ENCODE measurements around the gene CAPN9. TPM values are rescaled to one million over a fixed set of nuclear protein-coding genes. Genes with fewer than 3 reads are reported as not detected.
"Not testable (repeated sequence)": the region's sequence is repeated elsewhere in the genome, so short reads cannot be mapped to it uniquely, and the experiment has no call there.

Gene CAPN9
- total and polyA plus RNA-seq, 4 donors, result not detected

GRCh38 chr1:230842801-230843200 lies 95.6 kb downstream of the CAPN9 start:
- TF ChIP-seq SP1 (IDR thresholded peaks at IDR 0.05) (no peak), HNF4A (conservative IDR thresholded peaks at IDR 0.05) (no peak)
- Histone ChIP-seq H3K27ac (ENCODE audit: low read depth in 1 of 2, low read length in 2 of 2) (no peak overlapping the region), H3K4me3 (ENCODE audit: low read depth in 1 of 3, low read length in 3 of 3) (no peak overlapping the region), H3K4me1 (ENCODE audit: control insufficient read depth in 4 of 4, insufficient read depth in 4 of 4, low read length in 3 of 4) (no peaks in the 10 kb centered on the region), H3K9ac (ENCODE audit: low read depth in 1 of 2, low read length in 2 of 2) (no peak overlapping the region), H3K27me3 (ENCODE audit: control insufficient read depth in 4 of 4, insufficient read depth in 4 of 4, low read length in 3 of 4) (no peaks in the 10 kb centered on the region), H3K9me3 (ENCODE audit: control insufficient read depth in 4 of 4, low read length in 3 of 4) (no peaks in the 10 kb centered on the region), H3K36me3 (ENCODE audit: control insufficient read depth in 4 of 4, insufficient read depth in 3 of 4, low read depth in 1 of 4, low read length in 3 of 4) (peaks cover 4 to 13% (median 5%) of the 10 kb centered on the region in 4 donors)
- WGBS, result 97% methylated on average over 8 of the region's 8 CpGs
- no peak for DNase-seq (ENCODE audit: low spot score)

- WGBS, result 96% methylated on average over 28 of the region's 28 CpGs
- Histone ChIP-seq H3K4me1 (ENCODE audit: control insufficient read depth in 4 of 4, insufficient read depth in 4 of 4, low read length in 3 of 4) (no peaks in the 10 kb centered on the region), H3K36me3 (ENCODE audit: control insufficient read depth in 4 of 4, insufficient read depth in 3 of 4, low read depth in 1 of 4, low read length in 3 of 4) (peaks cover 4 to 10% (median 5%) of the 10 kb centered on the region in 4 donors), H3K27me3 (ENCODE audit: control insufficient read depth in 4 of 4, insufficient read depth in 4 of 4, low read length in 3 of 4) (no peaks in the 10 kb centered on the region), H3K27ac (ENCODE audit: low read depth in 1 of 2, low read length in 2 of 2) (no peak overlapping the region), H3K4me3 (ENCODE audit: low read depth in 1 of 3, low read length in 3 of 3) (no peak overlapping the region), H3K9me3 (ENCODE audit: control insufficient read depth in 4 of 4, low read length in 3 of 4) (no peaks in the 10 kb centered on the region), H3K9ac (ENCODE audit: low read depth in 1 of 2, low read length in 2 of 2) (no peak overlapping the region)
- no peak for DNase-seq (ENCODE audit: low spot score)
- TF ChIP-seq JUND (IDR thresholded peaks at IDR 0.05) (no peak), EGR1 (IDR thresholded peaks at IDR 0.05; ENCODE audit: low read depth in 2 of 2) (no peak)
Measured at GRCh38 chr1:230843503-230844309, 96.5 kb downstream of the CAPN9 start.

- Histone ChIP-seq H3K27ac (ENCODE audit: low read depth in 1 of 2, low read length in 2 of 2) (no peak overlapping the region), H3K4me3 (ENCODE audit: low read depth in 1 of 3, low read length in 3 of 3) (no peak overlapping the region), H3K27me3 (ENCODE audit: control insufficient read depth in 4 of 4, insufficient read depth in 4 of 4, low read length in 3 of 4) (no peaks in the 10 kb centered on the region), H3K36me3 (ENCODE audit: control insufficient read depth in 4 of 4, insufficient read depth in 3 of 4, low read depth in 1 of 4, low read length in 3 of 4) (peaks cover 3 to 7% (median 4%) of the 10 kb centered on the region in 4 donors), H3K4me1 (ENCODE audit: control insufficient read depth in 4 of 4, insufficient read depth in 4 of 4, low read length in 3 of 4) (no peaks in the 10 kb centered on the region), H3K9ac (ENCODE audit: low read depth in 1 of 2, low read length in 2 of 2) (no peak overlapping the region), H3K9me3 (ENCODE audit: control insufficient read depth in 4 of 4, low read length in 3 of 4) (no peaks in the 10 kb centered on the region)
- WGBS, result 97% methylated on average over 4 of the region's 4 CpGs
- TF ChIP-seq NR2F2 (IDR thresholded peaks at IDR 0.05) (no peak), CTCF (IDR thresholded peaks at IDR 0.05; ENCODE audit: low read depth, low read length, missing input control) (no peak), HNF4A (conservative IDR thresholded peaks at IDR 0.05) (no peak), EGR1 (IDR thresholded peaks at IDR 0.05; ENCODE audit: low read depth in 2 of 2) (no peak), HNF4G (IDR thresholded peaks at IDR 0.05) (no peak), SP1 (IDR thresholded peaks at IDR 0.05) (no peak), RXRA (IDR thresholded peaks at IDR 0.05) (no peak), ZBTB33 (IDR thresholded peaks at IDR 0.05) (no peak), RAD21 (IDR thresholded peaks at IDR 0.05) (no peak), REST (IDR thresholded peaks at IDR 0.05) (no peak), FOXA2 (IDR thresholded peaks at IDR 0.05) (no peak), YY1 (IDR thresholded peaks at IDR 0.05) (no peak), GABPA (IDR thresholded peaks at IDR 0.05 in 1 of 2, conservative IDR thresholded peaks at IDR 0.05 in 1 of 2) (no peak), MAX (IDR thresholded peaks at IDR 0.05) (no peak), TAF1 (conservative IDR thresholded peaks at IDR 0.05) (no peak), FOXA1 (IDR thresholded peaks at IDR 0.05) (no peak), JUND (IDR thresholded peaks at IDR 0.05) (no peak)
- DNase-seq (ENCODE audit: low spot score), result no peak
Measured at GRCh38 chr1:230844561-230844960, 97.4 kb downstream of the CAPN9 start.

- H3K9me3 ChIP-seq (ENCODE audit: control insufficient read depth in 4 of 4, low read length in 3 of 4); H3K4me1 ChIP-seq (ENCODE audit: control insufficient read depth in 4 of 4, insufficient read depth in 4 of 4, low read length in 3 of 4); H3K27ac ChIP-seq (ENCODE audit: low read depth in 1 of 2, low read length in 2 of 2); H3K27me3 ChIP-seq (ENCODE audit: control insufficient read depth in 4 of 4, insufficient read depth in 4 of 4, low read length in 3 of 4); H3K9ac ChIP-seq (ENCODE audit: low read depth in 1 of 2, low read length in 2 of 2); DNase-seq (ENCODE audit: low spot score); H3K36me3 ChIP-seq (ENCODE audit: control insufficient read depth in 4 of 4, insufficient read depth in 3 of 4, low read depth in 1 of 4, low read length in 3 of 4); H3K4me3 ChIP-seq (ENCODE audit: low read depth in 1 of 3, low read length in 3 of 3): not testable (repeated sequence)
- WGBS, result 81% methylated on average over 7 of the region's 7 CpGs
Measured at GRCh38 chr1:230845184-230845583, 98.0 kb downstream of the CAPN9 start.

Data from liver (tissue), 9 donors.